K562 (cell line): ENCODE measurements around the gene TAF8. TPM values are rescaled to one million over a fixed set of nuclear protein-coding genes. Genes with fewer than 3 reads are reported as not detected.
A peak's percentile ranks its signal among the peaks of the same experiment; 100 is the strongest.

Experiments used
- CSDE1 ChIP-seq, 2 experiments: fragments of 450-650 bp; IDR thresholded peaks; 2 replicates each; pipeline ENCODE4 v1.6.1; 2016; ENCODE audit warnings: mild to moderate bottlenecking in 1 of 2
- DACH1 ChIP-seq: fragments of 450-650 bp; IDR thresholded peaks from 2 replicates; pipeline ENCODE4 v1.6.1; 2018; ENCODE audit not compliant: partially characterized antibody
- EP400 ChIP-seq: fragments of 450-650 bp; IDR thresholded peaks from 2 replicates; pipeline ENCODE4 v1.6.1; 2017; ENCODE audit warnings: antibody characterized with exemption, mild to moderate bottlenecking, moderate library complexity
- HDGF ChIP-seq: fragments of 450-650 bp; IDR thresholded peaks from 2 replicates; pipeline ENCODE4 v1.6.1; 2016
- SAP30 ChIP-seq: fragments of 200-600 bp; sonication (generic); IDR thresholded peaks from 2 replicates; pipeline ENCODE4 v1.6.1; 2012; ENCODE audit warnings: borderline replicate concordance, low read depth, mild to moderate bottlenecking, moderate library complexity, low read length, control low read depth, inconsistent platforms; ENCODE audit not compliant: insufficient read depth, poor library complexity, severe bottlenecking
- STAT5B ChIP-seq: fragments of 250-450 bp; sonication (Bioruptor Pico); IDR thresholded peaks from 2 replicates; pipeline ENCODE4 v1.8.0; 2021; ENCODE audit warnings: mild to moderate bottlenecking, inconsistent platforms
- THAP12 ChIP-seq: fragments of 250-450 bp; sonication (Bioruptor Pico); IDR thresholded peaks from 2 replicates; pipeline ENCODE4 v1.9.0; 2021; ENCODE audit warnings: mild to moderate bottlenecking, inconsistent platforms
- ZBTB7A ChIP-seq: IDR thresholded peaks from 2 replicates; pipeline ENCODE4 v1.6.1; 2011; ENCODE audit warnings: low read depth, mild to moderate bottlenecking, low read length, moderate library complexity, borderline replicate concordance; ENCODE audit not compliant: control insufficient read depth
- ZBTB8A ChIP-seq: fragments of 450-650 bp; IDR thresholded peaks from 2 replicates; pipeline ENCODE4 v1.6.1; 2018; ENCODE audit warnings: mild to moderate bottlenecking, moderate library complexity; ENCODE audit not compliant: partially characterized antibody
- ZEB2 ChIP-seq: fragments of 450-650 bp; IDR thresholded peaks from 2 replicates; pipeline ENCODE4 v1.6.1; 2016
- ZNF143 ChIP-seq: sonication (generic); formaldehyde crosslinking; IDR thresholded peaks from 2 replicates; pipeline ENCODE4 v1.9.0; 2022; ENCODE audit warnings: mild to moderate bottlenecking, missing genetic modification reagents
- polyA plus RNA-seq, 8 experiments: library from polyadenylated mRNA; depleted of rRNA in 4 of 8; stranded (reverse) in 5 of 8; unstranded in 3 of 8; fragments of >200 nt; fragmentation: Nextera tagmentation in 2 of 8; fragmentation: Illumina TruSeq in 1 of 8; extraction: Ambion mirVana in 2 of 8; extraction: Trizol in 1 of 8; gene quantifications; 2 replicates each; pipeline versions ENCODE4 v1.2.1 to v1.2.3, GENCODE V29; 2011 to 2014; ENCODE audit warnings: inconsistent platforms in 1 of 8, missing spikeins in 1 of 8
- total RNA-seq, 7 experiments: library from RNA; depleted of rRNA in 6 of 7; stranded (reverse); fragments of >200 nt in 6 of 7; fragmentation: Illumina TruSeq in 2 of 7; extraction: Trizol in 2 of 7; gene quantifications; 2 replicates each; pipeline versions ENCODE4 v1.2.1 to v1.2.3, GENCODE V29; 2011 to 2021; ENCODE audit warnings: low replicate concordance in 1 of 7
- TF ChIP-seq, protein P1 (sequence below): sonication (generic); formaldehyde crosslinking; IDR thresholded peaks from 2 replicates; pipeline ENCODE4 v1.8.0; 2022; ENCODE audit warnings: mild to moderate bottlenecking, missing genetic modification reagents
- TF ChIP-seq, protein P2 (sequence below): fragments of 450-650 bp; conservative IDR thresholded peaks from 2 replicates; pipeline ENCODE4 v1.6.1; 2016; ENCODE audit warnings: missing genetic modification characterization, low read depth, mild to moderate bottlenecking, missing compliant biosample characterization, moderate library complexity
- TF ChIP-seq, protein P3 (sequence below): fragments of 450-650 bp; IDR thresholded peaks from 2 replicates; pipeline ENCODE4 v1.6.1; 2018; ENCODE audit warnings: mild to moderate bottlenecking, low read depth; ENCODE audit not compliant: partially characterized antibody
- TF ChIP-seq, protein P4 (sequence below): fragments of 250-450 bp; sonication (Bioruptor Pico); IDR thresholded peaks from 2 replicates; pipeline ENCODE4 v1.5.0; 2020; ENCODE audit warnings: mild to moderate bottlenecking, borderline replicate concordance
- TF ChIP-seq, protein P5 (sequence below): fragments of 200-800 bp; sonication (Bioruptor generic); IDR thresholded peaks from 2 replicates; pipeline ENCODE4 v1.6.1; 2017; ENCODE audit warnings: missing genetic modification characterization, missing compliant biosample characterization

Gene TAF8
- total and polyA plus RNA-seq, 9 of the 15 experiments (the other 6 are each of a cell fraction or from before 2014, with no cell fraction given), result 29.4 to 84.0 (median 52.6) TPM

DNA sequence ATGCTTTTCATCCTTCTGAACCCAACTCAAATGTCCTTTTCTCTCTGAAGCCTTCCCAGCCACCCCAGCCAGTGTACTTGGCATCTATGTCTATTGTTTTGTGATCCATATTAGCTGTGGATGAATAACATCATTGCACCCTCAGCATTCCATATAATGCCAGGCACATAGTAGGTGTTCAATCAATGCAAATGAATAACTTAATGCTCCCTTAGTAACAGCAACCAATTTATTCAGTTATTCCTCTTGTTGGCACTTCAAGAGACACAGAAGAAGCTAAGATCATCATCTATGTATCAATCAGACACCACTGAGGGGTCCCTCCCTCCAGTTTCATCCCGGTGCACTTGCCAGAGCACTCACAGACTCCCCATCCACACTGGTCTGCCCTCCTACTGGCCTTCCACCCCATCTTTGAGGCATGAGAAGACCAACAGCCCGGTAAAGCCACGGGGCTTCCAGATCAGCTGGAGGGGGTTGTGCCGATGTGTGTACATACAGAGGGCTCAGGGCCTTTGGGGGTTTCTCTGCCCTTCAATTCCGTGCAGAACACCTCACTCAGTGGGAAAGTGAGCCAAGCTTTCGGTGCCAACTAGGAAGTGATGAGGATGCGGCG, 2.4 kb upstream of the TAF8 start (continued):
- TF ChIP-seq, protein P1, sequence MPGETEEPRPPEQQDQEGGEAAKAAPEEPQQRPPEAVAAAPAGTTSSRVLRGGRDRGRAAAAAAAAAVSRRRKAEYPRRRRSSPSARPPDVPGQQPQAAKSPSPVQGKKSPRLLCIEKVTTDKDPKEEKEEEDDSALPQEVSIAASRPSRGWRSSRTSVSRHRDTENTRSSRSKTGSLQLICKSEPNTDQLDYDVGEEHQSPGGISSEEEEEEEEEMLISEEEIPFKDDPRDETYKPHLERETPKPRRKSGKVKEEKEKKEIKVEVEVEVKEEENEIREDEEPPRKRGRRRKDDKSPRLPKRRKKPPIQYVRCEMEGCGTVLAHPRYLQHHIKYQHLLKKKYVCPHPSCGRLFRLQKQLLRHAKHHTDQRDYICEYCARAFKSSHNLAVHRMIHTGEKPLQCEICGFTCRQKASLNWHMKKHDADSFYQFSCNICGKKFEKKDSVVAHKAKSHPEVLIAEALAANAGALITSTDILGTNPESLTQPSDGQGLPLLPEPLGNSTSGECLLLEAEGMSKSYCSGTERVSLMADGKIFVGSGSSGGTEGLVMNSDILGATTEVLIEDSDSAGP (CRISPR knock-in tag), result no peak
- TF ChIP-seq CSDE1 (IDR thresholded peaks at IDR 0.05), result no peak
- TF ChIP-seq, protein P2, sequence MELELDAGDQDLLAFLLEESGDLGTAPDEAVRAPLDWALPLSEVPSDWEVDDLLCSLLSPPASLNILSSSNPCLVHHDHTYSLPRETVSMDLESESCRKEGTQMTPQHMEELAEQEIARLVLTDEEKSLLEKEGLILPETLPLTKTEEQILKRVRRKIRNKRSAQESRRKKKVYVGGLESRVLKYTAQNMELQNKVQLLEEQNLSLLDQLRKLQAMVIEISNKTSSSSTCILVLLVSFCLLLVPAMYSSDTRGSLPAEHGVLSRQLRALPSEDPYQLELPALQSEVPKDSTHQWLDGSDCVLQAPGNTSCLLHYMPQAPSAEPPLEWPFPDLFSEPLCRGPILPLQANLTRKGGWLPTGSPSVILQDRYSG, result no peak
- no peak for TF ChIP-seq ZEB2
- no peak for TF ChIP-seq THAP12 (CRISPR knock-in tag)
- TF ChIP-seq, protein P3, sequence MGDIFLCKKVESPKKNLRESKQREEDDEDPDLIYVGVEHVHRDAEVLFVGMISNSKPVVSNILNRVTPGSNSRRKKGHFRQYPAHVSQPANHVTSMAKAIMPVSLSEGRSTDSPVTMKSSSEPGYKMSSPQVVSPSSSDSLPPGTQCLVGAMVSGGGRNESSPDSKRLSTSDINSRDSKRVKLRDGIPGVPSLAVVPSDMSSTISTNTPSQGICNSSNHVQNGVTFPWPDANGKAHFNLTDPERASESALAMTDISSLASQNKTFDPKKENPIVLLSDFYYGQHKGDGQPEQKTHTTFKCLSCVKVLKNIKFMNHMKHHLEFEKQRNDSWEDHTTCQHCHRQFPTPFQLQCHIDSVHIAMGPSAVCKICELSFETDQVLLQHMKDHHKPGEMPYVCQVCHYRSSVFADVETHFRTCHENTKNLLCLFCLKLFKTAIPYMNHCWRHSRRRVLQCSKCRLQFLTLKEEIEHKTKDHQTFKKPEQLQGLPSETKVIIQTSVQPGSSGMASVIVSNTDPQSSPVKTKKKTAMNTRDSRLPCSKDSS, result no peak
- no peak for TF ChIP-seq ZBTB7A
- no peak for TF ChIP-seq EP400
- TF ChIP-seq ZBTB8A, result no peak
- TF ChIP-seq, protein P4, sequence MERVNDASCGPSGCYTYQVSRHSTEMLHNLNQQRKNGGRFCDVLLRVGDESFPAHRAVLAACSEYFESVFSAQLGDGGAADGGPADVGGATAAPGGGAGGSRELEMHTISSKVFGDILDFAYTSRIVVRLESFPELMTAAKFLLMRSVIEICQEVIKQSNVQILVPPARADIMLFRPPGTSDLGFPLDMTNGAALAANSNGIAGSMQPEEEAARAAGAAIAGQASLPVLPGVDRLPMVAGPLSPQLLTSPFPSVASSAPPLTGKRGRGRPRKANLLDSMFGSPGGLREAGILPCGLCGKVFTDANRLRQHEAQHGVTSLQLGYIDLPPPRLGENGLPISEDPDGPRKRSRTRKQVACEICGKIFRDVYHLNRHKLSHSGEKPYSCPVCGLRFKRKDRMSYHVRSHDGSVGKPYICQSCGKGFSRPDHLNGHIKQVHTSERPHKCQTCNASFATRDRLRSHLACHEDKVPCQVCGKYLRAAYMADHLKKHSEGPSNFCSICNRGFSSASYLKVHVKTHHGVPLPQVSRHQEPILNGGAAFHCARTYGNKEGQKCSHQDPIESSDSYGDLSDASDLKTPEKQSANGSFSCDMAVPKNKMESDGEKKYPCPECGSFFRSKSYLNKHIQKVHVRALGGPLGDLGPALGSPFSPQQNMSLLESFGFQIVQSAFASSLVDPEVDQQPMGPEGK (CRISPR knock-in tag), result no peak
- TF ChIP-seq ZNF143 (CRISPR knock-in tag), result no peak
- TF ChIP-seq, protein P5, sequence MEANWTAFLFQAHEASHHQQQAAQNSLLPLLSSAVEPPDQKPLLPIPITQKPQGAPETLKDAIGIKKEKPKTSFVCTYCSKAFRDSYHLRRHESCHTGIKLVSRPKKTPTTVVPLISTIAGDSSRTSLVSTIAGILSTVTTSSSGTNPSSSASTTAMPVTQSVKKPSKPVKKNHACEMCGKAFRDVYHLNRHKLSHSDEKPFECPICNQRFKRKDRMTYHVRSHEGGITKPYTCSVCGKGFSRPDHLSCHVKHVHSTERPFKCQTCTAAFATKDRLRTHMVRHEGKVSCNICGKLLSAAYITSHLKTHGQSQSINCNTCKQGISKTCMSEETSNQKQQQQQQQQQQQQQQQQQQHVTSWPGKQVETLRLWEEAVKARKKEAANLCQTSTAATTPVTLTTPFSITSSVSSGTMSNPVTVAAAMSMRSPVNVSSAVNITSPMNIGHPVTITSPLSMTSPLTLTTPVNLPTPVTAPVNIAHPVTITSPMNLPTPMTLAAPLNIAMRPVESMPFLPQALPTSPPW (CRISPR knock-in tag), result no peak
- TF ChIP-seq DACH1, result peak; percentile 50
- no peak for TF ChIP-seq HDGF
- no peak for TF ChIP-seq SAP30
- no peak for TF ChIP-seq STAT5B (CRISPR knock-in tag)
